GM21360 (cell line): ENCODE results near the gene NPAS3.

ENCODE experiments used
- ATAC-seq: cut with Tn5 transposase; IDR thresholded peaks from one replicate; pipeline ENCODE4 v1.9.1; 2021; ENCODE audit warnings: mild to moderate bottlenecking, moderate library complexity; ENCODE audit not compliant: unreplicated experiment

The NPAS3 gene

DNA sequence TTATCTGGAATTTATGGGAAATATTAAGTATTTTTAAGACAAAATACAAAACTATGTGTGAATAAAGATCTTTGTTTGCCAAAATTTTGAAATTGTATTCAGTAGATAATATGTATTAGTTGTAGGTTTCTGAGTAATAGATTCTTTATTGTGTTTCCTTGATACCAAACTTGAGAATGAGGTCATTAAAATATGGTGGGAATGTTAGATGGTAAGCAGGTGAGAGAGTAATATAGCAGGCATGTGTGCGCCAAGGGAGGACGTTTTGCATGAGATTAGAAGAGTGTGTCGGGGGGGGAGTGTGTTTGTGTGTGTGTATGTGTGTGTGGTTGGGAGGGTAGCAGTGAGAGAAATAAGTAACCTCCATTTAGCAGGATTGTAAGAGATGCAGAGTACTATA is 376.5 kb downstream of the NPAS3 start:
- ATAC-seq, result no peak

DNA sequence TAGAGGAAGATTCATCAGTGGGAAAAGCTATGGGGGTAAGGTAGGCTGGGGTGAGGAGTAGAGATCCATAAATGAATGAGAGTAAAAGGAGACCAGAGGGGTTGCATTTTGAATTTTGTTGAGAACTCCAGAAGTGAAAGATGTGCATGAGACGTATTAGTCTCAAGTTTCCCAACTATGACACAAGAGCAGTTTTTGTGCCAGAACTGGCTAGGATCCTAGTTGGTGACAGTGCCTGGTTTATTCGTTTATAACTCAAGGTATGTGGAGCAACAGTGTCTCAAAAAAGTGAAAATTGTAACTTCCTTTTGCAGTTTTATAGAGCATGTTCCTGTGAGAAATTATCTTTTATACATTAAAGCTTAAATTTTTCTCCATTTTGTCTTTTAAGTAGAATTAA is 377.0 kb downstream of the NPAS3 start:
- no peak for ATAC-seq

DNA sequence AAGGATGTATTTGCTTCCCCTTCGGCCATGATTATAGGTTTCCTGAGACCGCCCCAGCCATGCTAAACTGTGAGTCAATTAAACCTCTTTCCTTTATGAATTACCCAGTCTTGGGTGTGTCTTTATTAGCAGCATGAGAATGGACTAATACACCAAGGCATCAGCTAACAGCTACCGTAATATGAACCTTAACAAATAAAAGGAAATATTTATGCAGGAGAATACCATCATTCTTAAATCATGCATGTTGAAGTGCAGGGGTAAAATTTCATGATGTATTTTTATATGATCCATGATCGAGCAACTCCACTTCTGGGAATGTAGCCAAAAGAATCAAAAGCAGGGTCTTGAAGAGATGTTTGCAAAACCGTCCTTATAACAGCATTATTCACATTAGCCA is 379.0 kb downstream of the NPAS3 start:
- ATAC-seq, result no peak

DNA sequence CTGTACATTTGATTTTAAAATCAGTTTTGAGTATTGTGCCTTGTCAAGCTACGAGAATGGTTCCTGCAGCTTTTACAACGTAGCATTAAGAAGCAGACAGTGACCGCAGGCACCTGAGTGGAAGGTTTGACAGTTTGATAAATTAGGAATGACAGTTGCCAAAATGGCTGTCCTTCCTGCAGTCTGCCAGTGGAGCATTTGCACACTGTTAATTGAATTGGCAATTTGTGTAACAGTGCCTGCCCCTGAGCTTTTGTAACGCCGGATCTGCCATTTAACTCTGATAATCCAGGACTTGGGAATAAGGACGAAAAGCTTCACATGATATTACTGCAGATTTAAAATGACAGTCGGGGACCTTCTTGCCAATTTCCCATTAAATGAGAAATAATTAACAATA is 385.3 kb downstream of the NPAS3 start:
- no peak for ATAC-seq

DNA sequence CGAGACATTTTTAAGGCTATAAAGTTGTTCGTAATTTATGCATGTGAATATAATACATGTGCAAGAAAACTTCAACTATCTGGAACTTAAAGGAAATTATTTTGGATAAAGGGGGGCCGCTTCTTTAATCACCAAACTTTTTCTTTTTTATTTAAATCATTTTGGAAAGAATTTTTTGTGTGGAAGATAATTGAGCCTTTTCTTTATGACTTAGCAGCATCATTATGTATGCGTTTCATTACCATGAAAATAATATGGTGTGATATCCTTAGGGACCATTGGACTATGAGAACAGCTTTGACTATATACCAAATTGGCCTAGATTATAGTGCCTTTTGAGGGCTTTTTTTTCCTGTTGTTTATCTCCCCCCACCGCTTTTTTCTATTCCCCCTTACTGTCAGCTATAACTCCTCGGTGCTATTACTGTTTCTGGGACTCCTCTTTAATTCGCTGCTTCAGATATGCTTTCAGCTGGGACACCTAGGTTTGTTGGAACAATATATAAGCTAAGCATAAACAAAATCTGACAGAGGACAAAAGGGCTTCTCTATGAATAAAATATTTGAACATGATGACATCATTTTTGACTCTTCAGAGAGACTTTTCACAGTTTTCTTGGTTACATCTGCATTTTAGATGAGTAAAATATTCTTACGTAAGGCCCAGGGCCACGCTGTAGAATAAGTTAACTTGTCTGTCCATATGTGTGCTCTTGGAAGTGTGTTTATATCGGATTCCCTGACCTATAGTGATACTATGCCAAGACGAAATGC is 392.7 kb downstream of the NPAS3 start:
- ATAC-seq, result no peak

DNA sequence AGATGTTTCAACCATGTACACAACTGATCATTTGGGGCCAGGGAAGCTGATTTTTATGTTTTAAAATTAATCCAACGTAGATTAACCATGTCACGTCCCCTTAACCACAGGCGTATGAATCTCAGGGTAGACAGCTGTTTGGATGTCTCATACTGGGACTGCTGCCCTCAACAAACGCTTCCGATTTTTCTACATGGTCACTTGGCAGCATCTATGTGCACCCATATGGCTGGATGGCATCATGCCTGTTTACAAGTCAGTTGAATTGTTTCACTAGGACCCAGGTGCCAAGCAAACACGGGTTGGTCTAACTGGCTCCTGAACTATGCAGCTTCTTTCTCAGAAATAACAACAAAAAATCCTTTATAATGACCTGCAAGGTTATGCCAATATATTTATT is 393.8 kb downstream of the NPAS3 start:
- ATAC-seq, result no peak

DNA sequence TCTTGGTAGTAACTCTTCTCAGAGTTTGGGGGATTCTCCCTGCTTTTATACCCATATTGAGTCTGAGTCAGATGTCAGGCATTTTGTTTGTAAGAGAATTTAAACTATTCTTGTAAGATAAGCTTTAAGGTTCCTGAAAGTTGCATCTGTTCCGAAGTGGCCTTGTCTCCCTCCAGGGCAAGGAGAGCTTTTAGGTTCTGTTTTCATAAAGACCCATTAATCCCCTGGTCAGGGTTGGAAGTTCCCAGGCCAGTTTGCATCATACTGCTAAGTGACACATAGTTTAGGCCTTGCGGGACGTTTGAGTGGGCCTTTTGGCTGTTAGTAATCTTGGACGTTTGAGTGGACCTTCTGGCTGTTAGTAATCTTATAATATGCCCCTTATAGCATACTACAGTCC is 396.7 kb downstream of the NPAS3 start:
- no peak for ATAC-seq

DNA sequence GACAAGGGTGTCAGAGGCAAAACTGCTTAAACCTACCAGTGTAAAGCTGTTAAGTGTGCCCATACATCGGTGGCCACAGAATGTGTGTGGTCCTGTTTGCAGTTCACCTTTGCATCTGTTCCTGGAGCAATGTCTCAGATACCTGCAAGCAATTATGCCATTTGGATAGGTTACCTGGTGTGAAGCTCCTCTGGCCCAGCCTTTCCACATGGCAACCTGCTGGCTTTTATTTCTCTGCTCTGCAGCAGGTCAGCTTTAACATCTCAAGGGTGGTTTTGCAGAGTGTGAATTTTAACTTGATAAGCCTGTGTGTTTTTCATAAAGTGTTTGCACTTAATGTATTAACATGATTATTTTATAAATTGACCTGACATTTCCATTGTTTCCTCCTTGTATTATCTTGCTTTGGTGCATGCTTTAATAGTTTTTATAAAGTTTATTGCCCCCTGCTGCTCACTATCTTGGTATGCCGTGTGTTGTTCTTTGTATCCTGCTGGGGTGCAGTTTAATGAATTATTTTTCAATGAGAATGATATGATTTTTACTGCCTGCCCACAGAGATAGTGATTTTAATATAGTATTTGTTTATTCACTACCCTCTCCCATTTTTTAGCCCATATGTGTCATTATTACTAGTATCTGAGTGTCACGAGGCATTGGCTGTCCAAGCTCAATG is 403.8 kb downstream of the NPAS3 start:
- no peak for ATAC-seq

DNA sequence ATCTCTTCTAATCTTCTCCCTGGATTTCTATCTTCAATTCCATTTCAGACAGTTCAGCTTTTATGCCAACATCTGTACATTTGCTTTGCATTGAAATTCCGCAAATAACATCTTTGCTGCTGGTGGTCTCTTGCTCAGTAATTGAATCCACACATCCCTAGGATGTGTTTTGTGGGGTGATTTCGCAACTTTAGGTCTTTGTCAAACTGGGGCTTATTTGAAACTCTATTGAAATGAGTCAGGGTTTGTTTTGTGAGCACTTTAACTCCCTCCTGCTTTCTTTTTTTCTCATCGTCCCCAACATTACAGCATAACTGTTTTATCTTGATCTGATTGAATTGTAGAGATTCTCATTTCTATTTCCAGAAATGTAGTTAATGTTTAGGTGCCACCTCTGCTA is 404.3 kb downstream of the NPAS3 start:
- ATAC-seq, result no peak

DNA sequence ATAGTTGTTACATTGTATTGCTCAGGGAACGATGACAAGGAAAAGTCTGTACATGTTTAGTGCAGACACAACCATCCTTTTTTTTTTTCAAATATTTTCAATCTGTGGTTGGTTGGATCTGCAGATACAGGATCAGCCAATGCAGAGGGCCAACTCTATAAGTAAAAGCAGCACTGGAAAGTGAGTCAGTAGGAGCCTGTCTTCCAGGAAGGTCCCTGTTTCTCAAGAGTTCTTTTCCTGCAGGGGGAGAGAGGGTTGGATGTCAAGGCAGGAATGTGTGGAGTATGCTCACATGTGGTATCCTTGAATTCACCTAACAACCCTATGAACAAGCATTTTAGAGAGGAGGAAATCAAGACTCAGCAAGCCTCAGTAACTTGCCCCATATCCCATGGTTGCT is 409.1 kb downstream of the NPAS3 start:
- no peak for ATAC-seq

DNA sequence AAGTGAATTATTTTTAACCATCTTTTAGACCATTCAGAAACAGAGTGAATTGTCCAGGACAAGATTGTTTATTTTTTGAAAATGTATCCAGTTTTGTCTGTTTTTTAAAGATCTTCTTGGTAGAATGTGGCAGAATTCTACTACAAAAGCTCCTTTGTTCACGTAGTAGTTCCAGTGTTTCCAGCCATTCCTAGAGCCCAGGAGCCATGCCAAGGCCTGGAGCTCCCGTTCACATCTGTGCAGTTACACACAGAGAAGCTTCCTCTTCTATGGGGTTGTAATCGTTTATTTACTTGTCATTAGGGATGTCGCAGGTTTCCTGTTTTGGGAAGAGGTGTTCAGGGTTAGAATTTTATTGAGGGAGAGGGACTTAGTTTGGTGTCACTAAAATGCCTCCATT is 409.8 kb downstream of the NPAS3 start:
- no peak for ATAC-seq

DNA sequence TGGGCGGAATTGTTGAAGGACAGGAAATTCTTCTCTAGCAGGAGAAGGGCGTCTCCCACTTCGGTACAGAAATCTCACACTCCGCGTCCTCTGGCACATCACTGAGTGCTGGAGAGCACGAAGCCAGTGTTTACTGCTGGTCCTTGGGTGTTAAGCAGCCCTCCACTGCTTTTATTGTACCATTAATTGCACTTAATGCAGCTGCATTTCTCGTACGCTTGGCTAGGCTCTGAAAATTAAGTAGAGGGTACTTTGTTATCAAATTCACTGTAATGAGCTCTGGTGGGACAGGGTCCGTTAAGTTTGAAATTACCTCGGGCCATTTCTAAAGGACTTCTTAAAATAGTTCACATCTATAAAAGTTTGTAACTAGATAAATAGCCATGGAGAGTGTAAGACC is 411.2 kb downstream of the NPAS3 start:
- ATAC-seq, result no peak

DNA sequence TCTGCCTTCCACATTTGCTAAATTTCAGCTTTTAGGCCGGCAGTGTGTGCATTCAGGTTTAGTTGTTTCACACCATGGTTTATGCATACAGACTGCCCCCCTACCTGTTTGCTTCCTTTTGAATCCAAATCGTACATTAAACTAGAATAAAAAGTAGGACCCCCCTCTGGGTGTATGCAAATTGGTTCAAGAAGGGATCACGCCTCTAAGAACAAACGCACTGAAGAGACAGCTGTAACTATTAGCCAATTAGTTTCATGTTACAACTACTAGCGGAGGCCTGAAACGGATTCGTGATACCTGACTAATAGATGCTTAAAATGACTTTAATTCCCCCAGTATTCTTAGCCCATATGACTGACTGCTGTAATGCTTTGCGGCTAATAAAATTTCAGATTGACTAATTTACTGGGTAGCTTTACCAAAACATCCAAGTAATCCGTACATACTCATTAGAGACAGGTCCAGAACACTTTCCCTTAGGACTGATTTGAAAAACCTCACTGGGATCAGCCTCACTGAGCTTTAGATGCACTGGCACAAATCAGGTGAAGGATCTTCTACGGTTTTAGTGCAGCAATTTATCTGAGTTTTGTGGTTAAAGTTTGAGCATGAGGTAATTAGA is 411.8 kb downstream of the NPAS3 start:
- ATAC-seq, result no peak

DNA sequence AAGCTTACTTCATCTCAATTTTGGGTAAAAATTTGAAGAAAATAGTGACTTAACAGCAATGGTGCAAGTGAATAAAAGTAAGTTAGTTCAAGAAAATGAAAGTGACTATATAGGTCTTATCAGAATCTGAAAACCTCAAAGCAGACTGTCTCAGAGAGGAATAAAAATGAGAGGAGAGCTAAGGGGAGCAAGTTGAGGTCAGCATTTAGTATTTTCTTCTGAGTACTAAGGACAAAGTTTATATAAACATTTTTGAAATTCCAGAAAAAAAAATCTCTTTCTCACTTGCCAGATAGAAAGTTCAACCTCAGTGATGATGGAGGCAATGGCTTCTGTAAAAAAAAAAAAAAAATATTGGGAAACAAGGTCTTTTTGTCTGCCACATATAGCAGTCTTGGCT is 414.1 kb downstream of the NPAS3 start:
- no peak for ATAC-seq

DNA sequence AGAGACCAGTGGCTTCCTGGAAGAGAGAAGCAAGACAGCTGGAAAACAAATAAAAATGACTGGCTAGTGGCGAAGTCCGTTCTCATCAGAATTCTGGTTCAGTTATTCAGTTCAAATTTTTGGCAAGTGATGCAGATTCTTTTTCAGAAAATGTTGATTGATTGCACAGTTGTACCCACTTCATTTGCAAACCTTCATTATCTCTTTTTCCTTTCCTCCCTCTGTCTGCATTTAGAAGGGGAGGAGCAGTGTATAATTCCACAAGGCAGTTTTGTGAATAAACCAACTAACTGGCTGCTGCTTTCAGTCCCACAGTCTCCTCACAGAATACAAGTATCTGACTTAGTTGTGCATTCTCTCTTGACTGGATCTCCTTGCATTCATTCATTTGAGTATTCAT is 417.5 kb downstream of the NPAS3 start:
- ATAC-seq, result no peak

DNA sequence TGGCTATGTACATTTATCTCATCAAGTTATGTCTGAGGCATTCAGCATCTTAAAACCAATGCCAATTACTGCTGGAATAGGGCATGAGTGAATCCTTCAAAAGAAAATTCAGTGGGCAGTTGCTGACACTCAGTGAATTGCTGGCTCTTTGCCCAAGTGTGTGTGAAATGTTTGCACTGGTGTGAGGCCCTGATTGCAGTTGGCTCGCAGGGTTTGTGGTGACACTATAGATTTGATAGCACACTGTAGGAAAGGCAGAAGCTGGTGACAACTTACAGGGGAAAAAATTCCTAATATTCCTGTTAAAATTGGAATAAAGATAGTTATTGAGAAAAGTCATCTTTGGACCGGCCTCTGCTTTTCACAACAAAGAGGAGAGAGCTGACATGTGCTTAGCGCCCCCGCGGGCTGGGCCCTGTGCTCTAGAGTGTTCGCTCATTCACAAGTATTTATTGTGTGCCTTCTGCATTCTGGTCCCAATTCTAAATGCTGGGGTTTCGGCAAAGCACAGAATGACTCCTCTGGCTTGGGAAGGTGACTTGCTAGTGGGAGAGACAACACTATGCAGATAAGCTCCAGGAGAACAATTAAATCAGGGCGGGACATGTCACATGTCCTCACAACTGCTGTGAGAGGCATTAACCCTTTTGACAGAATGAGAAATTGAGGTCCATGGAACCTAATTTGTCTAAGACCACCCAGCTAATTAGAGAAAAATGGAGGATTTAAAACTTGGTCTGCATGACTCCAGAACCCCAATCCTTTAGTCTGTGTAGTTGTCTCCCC is 418.7 kb downstream of the NPAS3 start:
- no peak for ATAC-seq

DNA sequence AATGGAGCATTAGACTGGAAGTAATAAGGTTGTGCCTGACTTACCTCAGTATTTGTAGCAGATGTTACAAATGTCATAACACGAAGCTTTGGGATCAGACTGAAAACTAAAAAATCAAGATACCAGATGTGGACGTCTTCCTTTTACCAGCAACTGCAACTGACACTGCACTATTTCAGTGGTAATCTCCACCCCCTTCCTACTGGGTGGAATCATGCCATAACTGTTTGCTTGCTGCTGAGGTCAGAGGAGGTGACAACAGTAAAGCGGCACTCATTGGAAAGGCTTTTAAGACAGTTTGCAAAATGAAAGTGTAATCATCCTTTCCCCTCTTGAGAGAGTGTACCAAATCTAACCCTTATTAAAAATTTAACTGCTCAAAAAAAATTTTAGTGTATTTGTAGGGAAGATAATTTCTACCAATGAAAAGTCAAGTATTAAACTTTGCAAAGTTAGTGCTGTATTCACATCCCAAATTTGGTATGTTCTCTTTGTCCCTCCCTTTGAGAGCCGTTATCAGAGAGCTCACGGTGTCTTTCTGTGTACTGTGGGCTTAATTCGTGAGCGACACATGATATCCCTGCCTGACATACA is 420.7 kb downstream of the NPAS3 start:
- no peak for ATAC-seq

DNA sequence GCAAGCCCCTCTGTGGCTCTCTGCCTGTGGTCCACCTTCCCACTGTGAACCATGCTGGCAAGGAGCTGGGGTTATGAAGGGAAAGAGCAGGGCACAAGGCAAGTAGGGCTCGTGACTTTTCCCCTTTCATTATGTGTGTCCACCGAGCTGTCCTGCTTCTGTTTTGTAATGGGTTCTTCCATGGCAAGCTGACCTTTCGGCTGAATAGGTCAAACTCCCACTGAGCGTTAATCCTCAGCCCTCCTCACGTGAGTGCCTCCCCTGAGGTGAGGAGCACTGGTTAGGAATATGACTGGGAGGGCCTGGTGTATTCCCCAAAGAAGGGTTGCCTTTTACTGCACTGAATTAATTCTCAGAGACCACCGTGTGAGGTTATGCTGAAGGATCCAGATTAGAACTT is 424.3 kb downstream of the NPAS3 start:
- ATAC-seq, result no peak

DNA sequence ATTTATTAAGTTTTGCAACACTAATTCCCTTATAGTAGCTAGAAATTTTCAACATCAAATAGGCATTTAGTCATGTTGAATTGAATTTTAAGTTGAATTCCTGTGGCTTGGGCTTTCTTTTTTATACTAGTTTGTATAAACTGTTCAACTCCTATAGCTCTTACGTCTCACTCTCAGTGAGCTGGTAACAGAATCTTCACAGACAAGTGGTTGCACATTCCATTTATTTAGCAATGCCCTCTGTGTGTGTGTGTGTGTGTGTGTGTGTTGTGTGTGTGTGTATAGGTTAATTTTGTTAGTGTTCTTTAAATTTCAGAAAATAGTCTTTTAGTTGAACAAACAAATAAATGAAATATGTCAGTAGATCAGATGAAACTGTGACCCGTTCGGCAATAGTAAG is 425.0 kb downstream of the NPAS3 start:
- ATAC-seq, result no peak

DNA sequence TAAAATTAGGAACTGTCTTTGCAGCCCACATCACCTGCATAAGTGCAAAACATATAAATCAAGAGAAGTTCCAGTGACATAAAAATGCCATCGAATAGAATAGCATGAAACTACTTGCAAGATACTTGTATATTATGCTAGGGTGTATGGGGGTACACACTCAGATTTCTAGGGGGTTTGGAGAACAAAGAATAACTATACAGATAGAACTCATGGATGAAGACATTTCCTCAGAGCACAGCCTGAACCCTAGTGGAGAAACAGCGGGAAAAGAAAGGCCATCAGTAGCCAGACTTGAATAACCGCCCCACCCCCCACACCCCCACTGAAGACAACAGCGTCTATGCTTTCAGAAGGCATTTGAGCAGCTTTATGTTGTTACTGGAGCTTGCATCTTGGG is 425.8 kb downstream of the NPAS3 start:
- ATAC-seq, result no peak

DNA sequence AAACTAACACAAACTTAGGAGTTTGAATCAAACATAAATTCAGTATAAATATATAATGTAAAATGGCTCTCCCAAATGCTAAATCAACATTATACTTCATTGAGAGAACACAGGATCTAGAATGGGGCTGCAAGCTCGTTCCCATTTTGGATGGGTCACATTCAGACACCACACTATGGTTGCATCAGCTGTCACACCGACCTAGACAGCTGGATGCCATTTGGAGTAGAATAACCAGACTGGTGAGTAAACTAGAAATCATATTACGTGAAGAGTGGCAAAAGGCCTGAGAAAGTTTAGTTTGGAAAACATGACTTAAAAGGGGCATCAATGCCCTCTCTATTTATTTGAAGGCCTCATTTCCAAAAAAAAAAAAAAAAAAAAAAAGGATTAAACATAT is 430.4 kb downstream of the NPAS3 start:
- no peak for ATAC-seq
